ENCODE measurements around the gene CPE.

GRCh38 chr4:165433529-165433928 is 54.7 kb downstream of the CPE start:
- no peak for TF ChIP-seq EP300 (IDR thresholded peaks at IDR 0.05; ENCODE audit: low read depth)
- no peak for TF ChIP-seq POLR2A (IDR thresholded peaks at IDR 0.05)
- no peak for TF ChIP-seq CTCF (IDR thresholded peaks at IDR 0.05)
- no peak for TF ChIP-seq POLR2AphosphoS5 (IDR thresholded peaks at IDR 0.05)

All from transverse colon (tissue), 4 donors.